ENCODE data around the gene RALY. TPM values are rescaled to one million over a fixed set of nuclear protein-coding genes. Genes with fewer than 3 reads are reported as not detected.

The RALY gene
- total RNA-seq, 1 experiment from 2014 or later = 218 TPM

DNA sequence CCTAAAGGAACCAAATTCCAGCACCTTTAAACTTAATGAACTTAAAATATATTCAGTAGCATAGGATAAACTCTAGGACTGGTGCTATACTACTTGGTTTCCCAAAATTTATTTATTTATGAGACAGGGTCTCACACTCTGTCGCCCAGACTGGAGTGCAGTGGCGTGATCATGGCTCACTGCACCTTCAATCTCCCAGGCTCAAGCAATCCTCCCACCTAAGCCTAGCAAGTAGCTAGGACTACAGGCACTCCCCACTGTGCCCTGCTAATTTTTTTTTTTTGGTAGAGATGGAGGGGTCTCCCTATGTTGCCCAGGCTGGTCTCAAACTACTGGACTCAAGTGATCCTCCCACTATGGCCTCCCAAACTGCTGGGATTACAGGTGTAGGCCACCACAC is 96.9 kb downstream of the RALY start:
- no peak for DNase-seq (ENCODE audit: low spot score)
- in situ Hi-C loops (cut with HindIII; ENCODE audit: low sequenced_read_pairs) = no loop called here

DNA sequence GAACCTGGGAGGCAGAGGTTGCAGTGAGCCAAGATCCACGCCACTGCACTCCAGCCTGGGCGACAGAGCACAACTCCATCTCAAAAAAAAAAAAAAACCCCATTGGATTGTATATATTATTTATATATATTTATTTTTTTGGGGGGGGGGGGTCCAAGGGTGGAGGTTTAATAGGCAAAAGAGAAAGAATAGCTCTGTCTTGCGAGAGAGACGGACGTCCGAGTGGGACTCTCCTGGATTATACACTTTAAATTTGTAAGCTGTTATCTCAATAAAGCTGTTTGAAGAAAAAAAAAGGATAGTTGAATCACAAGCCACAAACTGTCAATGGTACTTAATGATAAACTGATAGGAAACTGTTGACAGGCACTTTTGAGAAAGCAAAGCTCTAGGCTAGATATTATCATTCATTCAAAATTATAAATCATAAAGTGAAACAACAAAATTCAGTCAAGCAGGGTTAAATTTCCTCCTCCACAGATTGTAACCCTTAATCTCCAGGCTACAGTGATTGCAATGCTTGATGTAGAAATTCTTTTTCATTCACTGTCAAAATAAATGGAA is 98.0 kb downstream of the RALY start:
- no peak for DNase-seq (ENCODE audit: low spot score)
- in situ Hi-C loops (cut with HindIII; ENCODE audit: low sequenced_read_pairs) = no loop called here

DNA sequence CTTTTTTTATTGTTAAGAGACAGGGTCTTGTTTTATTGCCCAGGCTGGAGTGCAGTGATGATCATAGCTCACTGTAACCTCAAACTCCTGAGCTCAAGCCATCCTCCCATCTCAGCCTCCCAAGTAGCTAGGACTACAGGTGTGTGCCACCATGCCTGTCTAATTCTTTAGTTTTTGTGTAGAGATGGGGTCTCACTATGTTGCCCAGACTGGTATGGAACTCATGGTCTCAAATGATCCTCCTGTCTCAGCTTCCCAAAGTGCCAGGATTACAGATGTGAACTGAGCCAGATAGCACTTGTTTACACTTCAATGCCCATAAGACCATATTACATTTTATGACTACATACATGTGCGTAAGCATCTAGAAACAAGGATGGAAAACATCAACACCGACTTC is 100.2 kb downstream of the RALY start:
- in situ Hi-C loops (cut with HindIII; ENCODE audit: low sequenced_read_pairs) = no loop called here
- DNase-seq (ENCODE audit: low spot score) = no peak

DNA sequence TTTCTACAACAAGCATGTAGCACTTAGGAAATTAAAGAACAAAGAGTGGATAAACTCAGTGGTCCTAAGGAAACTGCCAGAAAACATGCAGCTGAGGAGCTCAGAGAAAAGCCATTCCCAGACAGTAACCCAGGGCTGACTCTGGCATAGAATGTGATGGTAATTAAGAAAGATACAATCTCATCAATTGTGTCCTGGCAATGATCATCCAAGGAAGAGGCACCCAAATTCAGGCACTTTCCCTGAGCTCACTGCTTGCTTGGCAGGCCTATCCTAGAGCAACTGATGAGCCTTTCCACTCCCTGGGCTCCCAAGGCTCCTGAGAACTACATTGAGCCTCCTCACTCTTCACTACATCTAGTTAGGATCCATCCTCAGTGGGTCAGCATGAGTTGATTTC is 102.1 kb downstream of the RALY start:
- in situ Hi-C loops (cut with HindIII; ENCODE audit: low sequenced_read_pairs) = no loop called here
- DNase-seq (ENCODE audit: low spot score) = no peak

DNA sequence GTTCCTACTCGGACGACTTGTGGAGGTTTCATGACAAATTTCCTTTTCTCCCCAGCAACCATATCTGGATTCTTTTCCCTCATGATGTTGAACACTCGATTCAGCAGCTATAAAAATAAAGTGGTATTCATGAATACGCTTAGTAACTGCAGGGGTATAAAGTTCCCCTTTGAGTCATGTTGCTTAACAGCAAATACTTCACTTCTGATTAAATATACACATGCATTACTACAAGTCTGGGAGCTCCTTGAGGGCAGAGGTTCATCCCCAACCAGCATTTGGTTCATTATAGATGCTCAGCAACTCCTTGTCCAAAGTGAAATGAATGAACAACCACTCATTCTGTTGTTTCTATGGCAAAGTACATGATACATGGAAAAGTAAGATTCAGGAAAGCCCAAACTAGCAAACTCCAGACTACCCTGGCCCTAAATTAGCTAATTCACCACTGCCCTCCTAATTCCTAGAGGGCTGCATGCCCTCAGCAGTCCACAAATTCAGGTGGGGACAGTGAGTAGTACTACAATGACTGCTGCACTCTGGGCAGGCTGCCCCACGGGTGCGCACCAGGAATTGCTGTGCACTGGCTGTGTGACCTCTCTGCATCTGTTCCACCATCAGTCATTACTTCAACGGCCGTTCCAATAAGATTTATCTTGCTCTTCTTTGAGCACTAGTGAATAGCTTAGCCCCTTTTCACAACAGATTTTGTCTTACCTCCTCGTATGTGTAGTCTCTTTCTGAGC is 103.2 kb downstream of the RALY start:
- in situ Hi-C loops (cut with HindIII; ENCODE audit: low sequenced_read_pairs) = no loop called here
- DNase-seq (ENCODE audit: low spot score) = no peak

DNA sequence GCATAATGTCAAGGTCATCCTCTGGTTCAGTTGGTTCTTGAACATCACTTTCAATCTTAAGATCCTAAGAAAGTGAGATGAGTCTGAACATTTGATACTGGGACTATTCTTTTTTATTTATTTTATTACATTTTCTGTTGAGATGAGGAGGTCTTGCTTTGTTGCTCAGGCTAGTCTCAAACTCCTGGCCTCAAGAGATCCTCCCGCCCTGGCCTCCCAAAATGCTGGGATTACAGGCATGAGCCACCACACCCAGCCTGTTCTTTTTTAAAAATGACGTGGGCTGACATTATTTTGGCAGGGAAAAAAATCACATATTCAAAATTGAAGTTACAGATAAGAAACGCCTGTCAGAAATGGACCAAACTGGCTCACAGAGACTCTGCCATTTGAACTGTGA is 104.9 kb downstream of the RALY start:
- in situ Hi-C loops (cut with HindIII; ENCODE audit: low sequenced_read_pairs) = no loop called here

DNA sequence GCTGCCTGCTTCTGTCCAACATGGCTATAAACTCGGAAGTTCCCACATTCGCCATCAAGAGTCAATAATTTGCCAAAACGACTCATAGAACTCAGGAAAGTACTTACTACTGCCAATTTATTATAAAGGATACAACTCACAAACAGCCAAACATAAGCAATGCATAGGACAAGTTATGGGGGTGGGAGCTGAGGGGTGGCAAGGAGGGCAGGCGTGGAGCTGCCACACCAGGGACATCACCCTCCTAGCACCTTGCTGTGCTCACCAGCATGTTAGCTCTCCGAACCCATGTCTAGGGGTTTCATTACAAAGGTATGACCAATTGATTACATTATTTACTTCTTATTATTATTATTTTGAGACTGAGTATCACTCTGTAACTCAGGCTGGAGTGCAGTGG is 106.0 kb downstream of the RALY start:
- DNase-seq (ENCODE audit: low spot score) = no peak
- in situ Hi-C loops (cut with HindIII; ENCODE audit: low sequenced_read_pairs) = no loop called here

More for the DNA sequence above, 104.9 kb downstream of the RALY start:
- no peak for DNase-seq (ENCODE audit: low spot score)

DNA sequence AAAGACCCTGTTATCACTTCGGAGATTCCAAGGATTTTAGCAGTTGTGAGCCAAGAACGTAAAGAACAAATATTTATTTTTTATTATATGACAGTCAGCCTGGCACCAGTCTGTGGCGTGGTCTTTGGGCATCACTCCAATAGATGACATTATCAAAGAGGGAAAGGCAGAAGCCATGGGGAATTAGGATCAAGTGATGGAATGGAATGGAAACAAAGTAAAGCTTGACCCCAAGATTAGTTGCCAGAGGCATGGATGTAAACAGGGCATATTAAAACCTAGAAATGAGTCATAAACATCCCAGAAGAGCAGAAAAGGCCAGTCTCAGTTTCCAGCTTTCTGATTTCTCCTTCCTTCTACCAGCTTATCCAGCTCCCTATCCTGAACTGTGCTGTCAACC is 106.9 kb downstream of the RALY start:
- DNase-seq (ENCODE audit: low spot score) = no peak
- in situ Hi-C loops (cut with HindIII; ENCODE audit: low sequenced_read_pairs) = no loop called here

DNA sequence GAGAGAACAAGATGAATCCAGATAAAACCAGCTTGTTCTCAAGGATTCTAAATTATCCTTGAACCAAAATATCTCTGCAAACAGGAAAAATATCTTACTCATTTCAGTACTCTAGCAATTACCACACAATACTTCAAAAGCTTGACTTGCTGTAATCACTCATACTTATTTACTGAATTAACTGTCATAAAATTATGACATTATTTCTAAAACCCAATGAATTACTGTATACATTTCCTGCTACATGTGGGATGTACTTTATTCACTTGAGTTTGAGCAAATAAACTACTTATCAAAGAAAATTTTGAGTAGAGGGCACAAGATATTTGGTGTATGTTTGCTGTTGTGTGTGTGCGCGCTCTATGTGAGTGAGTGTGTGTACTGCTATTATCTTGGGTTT is 108.6 kb downstream of the RALY start:
- in situ Hi-C loops (cut with HindIII; ENCODE audit: low sequenced_read_pairs) = no loop called here
- DNase-seq (ENCODE audit: low spot score) = no peak

DNA sequence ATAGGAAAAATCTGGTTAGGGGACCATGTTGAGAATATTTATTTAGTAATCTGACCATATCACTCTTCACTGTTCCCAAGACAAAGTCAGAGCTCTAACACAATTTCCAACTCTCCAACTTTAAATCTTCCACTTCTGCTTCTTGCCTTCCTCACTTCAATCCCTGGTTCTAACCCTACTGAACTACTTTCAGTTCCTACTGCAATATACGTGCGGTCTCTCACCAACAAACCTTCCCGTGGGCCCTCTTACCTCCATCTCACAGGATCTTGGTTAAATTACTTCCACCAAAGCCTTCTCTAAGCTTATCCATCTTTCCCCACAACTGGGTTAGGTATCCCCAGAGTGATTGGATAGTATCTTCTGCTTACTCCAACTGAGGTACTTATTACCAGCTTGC is 110.3 kb downstream of the RALY start:
- DNase-seq (ENCODE audit: low spot score) = no peak
- in situ Hi-C loops (cut with HindIII; ENCODE audit: low sequenced_read_pairs) = no loop called here

DNA sequence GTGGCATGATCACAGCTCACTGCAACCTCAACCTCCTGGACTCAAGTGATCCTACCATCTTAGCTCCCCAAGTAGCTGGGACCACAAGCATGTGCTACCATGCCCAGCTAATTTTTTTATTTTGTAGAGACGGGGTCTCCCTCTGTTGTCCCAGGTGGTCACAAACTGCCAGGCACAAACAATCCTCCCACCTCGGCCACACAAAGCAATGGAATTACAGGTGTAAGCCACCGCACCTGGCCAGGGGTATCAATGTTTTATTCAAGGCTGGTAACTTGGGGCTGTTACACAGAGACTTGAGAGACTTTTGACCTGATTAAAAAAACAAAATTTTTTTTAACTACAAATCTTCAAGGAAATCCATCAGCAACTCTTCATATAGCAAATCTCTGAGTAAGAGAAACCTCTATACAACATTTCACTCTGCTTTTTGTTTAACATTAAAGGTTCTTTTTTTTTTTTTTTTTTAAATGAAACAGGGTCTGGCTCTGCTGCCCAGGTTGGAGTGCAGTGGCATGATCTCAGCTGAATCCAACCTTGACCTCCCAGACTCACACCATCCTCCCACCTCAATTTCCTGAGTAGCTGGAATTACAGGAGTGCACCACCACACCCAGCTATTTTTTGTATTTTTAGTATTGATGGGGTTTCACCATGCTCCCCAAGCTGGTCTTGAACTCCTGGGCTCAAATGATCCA is 112.4 kb downstream of the RALY start:
- in situ Hi-C loops (cut with HindIII; ENCODE audit: low sequenced_read_pairs) = no loop called here
- DNase-seq (ENCODE audit: low spot score) = no peak

DNA sequence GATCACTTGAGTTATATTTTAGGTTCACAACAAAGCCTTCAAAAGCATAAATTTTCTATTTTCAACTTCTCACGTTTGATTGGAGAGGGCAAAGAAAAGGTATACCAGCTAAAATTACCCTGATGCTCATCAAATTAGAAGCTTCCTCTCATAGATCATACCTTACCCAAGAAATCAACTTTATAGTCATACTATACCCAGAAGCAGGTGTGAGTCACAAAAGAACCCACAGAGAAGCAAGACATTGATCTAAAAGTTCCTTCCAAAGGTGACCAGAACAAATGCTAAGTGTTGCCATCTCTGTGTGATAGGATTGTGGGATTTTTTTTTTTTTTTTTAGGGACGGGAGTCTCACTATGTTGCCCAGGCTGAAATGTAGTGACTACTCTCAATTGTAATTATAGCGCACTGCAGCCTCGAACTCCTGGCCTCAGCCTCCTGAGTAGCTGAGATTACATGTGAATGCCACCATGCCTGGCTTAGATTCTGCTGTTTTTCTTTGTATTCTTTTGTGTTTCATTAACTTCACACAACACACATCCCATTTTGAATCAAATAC is 115.0 kb downstream of the RALY start:
- in situ Hi-C loops (cut with HindIII; ENCODE audit: low sequenced_read_pairs) = no loop called here
- no peak for DNase-seq (ENCODE audit: low spot score)

DNA sequence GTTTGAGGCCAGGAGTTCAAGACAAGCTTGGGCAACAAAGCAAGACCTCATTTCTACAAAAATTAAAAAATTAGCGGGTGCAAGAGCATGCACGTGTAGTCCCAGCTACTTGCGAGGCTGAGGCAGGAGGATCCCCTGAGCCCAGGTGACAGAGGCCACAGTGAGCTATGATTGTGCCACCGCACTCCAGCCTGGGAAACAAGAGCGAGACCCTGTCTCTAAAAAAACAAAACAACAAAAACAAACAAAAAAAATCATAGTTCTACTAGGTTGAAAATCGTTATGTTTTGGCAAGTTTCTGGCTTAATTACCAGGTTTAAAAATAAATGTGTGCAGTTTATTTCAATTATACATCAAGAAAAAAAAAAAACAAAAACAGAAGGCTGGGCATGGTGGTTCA is 115.7 kb downstream of the RALY start:
- in situ Hi-C loops (cut with HindIII; ENCODE audit: low sequenced_read_pairs) = no loop called here

DNA sequence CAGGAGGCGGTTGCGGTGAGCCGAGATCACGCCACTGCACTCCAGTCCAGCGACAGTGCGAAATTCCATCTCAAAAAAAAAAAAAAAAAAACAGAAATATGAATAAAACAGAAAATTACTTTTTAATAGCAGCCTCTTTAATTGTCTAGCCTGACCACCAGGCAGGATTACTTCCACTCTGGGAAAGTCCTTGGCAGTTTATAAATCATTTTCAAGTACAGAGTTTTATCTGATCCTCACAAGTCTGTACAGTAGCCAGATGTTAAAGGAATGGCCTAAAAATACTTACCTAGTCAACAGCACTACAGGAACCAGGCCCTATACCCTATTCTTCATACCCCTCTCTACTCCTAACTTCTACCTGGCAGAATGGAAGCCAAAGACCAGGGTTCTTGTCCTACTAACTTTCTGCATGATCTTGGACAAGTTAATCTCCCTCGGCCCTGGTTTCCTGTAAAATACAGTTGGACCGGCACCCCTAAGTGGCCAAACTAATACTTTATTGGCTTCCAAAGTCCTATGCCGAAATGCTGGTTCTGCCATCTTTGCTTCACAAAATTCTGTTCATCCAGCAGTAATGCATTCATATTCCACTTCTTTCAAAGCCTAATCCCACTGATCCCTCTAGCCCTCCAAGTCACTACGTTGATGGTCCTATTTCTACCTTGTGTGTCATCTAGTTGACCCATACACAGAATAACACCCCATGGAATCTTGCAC is 116.5 kb downstream of the RALY start:
- no peak for DNase-seq (ENCODE audit: low spot score)
- in situ Hi-C loops (cut with HindIII; ENCODE audit: low sequenced_read_pairs) = no loop called here

More for the DNA sequence above, 115.7 kb downstream of the RALY start:
- no peak for DNase-seq (ENCODE audit: low spot score)

DNA sequence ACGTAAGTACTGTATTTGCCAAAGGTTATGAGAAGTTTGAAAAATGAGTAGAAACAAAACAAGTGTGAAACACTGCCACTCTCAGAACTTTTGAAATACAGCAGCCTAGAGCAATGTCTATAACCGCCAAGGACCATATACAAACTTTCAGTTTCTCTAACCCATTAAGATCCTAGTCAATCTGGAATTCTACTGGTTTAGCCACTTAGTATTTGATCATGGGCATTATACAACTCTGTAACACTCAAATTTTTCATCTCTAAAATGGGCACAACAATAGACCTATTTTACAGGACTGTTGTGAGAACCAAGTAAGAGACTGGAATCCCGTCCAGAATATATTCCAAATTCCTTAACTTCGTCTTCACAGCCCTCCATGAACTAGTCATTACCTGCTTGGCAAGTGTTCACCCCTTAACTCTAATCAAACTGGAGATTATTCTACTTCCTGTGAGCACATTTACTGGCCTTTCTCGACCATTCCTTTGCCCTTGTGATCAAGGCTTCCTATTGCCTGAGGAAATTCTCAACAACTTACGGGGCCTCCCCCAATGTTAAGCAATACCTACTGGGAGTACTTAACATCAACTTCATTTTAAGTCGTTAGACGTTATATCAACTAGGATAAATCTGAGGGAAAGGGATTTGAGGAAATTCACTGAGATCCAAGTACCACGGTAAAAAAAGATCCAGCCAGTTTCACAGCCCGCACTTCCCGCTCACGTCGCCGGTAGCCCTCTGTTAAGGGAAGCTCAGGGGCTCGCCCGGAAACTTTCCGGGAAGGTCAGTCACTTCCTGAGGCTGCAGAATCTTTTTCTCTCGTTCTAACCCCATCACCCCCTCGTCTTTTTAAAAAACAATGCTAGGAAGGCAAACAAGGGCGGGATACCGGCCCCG is 117.3 kb downstream of the RALY start:
- in situ Hi-C loops (cut with HindIII; ENCODE audit: low sequenced_read_pairs) = no loop called here
- DNase-seq (ENCODE audit: low spot score) = no peak

DNA sequence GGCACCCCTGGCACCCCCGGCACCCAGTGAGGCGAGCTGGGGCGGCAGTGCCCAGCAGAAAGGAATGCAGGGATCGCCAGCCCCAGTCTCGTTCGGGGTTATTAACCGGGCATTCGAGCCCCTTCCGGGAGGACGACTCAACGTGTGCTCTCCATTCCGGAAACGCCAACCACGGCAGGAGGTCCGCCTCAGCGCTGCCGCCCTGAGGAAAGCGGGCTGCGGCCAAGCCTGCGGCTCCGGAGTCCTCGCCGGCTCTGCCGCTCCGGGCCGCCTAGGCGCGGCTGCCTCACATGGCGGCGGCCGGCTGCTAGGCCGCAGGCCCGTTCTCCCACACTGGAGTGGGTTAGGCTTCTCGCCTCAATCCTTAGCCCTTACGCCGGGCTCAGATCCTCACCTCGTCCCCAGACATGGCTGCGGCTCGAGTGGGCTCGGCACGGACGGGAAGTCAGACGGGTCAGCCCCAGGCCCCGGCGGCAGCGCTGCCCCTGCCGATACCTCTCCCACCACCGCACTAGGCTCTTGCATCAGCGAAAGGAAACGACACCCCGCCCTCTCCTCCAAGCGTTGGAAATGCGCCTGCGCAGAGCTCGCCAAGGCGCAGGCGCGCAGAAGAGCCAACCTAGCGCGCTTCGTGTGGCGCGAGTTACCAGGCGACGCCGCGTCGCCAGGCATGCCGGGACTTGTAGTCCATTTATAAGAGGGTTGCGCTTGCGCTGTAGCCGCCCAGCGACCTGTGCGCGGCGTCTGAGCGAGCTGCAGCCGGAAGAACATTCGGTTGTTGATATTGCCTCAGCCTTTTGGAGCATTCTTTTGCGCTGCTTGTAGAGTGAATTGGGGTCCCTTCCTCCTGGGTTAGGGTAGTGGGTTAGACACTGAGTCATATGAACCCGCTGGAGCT is 118.2 kb downstream of the RALY start, which contains the start of gene EIF2S2:
Gene EIF2S2, minus strand, starts transcription at position 542 of the 898 bp plus-strand sequence. Its CDS starts 133 bp downstream, at position 409.
- in situ Hi-C loops (cut with HindIII; ENCODE audit: low sequenced_read_pairs) = no loop called here
- DNase-seq (ENCODE audit: low spot score) = peak; percentile 97

DNA sequence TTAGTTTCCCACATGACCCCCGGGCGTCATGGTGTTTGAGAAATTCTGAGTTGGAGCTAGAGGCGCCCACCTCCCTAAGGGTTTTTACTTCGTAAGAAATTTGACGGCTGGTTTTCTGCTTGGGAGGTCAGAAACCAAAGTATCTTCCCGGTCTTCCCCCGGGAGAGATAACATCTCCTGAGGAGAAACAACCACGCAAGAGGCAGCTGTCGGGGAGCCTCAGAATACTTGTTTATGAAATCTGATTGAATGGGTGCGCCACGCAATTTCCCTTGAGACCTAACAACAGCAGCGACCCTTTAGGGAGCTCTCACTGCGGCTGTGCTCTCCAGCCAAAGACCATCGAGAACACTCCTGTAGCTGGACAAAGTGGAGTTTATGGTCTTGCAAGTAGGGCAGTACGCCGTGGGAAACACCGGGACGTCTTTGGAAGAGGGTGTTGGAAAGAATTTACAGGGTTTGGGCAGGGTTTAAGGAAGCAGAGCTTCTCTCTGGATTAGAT is 118.9 kb downstream of the RALY start:
- in situ Hi-C loops (cut with HindIII; ENCODE audit: low sequenced_read_pairs) = no loop called here
- DNase-seq (ENCODE audit: low spot score) = peak; percentile 54

All from G401 (cell line).